T follicular helper cell (primary cell): Measurements from ENCODE around the gene RPAP3.

ENCODE experiments used
- DNase-seq: peaks from one replicate; pipeline ENCODE4 v3.0.0-alpha.2; 2020; ENCODE audit warnings: low read depth

The RPAP3 gene

GRCh38 chr12:47718531-47718930 is 12.7 kb upstream of the RPAP3 start:
- no peak for DNase-seq

GRCh38 chr12:47717443-47718193 is 11.8 kb upstream of the RPAP3 start:
- DNase-seq = peak; percentile 24

DNA sequence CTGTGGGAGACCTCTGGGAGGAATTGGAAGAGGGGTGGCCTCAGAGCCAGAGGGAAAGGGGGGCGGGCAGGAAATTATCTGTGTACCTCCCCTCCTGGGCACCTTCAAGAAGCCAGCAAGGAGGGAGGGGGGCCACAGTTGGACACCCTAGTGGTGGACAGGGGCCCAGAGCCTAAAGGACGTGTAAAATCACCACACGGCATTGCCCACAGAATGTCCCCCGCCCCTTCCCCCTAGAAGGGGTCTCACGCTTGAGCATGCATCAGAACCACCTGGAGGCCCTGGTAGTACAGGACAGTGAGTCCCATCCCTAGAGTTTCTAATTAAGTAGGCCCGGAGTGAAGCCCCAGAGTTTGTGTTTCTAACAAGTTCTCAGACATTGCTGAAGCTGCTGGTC is 11.2 kb upstream of the RPAP3 start:
- DNase-seq = no peak

DNA sequence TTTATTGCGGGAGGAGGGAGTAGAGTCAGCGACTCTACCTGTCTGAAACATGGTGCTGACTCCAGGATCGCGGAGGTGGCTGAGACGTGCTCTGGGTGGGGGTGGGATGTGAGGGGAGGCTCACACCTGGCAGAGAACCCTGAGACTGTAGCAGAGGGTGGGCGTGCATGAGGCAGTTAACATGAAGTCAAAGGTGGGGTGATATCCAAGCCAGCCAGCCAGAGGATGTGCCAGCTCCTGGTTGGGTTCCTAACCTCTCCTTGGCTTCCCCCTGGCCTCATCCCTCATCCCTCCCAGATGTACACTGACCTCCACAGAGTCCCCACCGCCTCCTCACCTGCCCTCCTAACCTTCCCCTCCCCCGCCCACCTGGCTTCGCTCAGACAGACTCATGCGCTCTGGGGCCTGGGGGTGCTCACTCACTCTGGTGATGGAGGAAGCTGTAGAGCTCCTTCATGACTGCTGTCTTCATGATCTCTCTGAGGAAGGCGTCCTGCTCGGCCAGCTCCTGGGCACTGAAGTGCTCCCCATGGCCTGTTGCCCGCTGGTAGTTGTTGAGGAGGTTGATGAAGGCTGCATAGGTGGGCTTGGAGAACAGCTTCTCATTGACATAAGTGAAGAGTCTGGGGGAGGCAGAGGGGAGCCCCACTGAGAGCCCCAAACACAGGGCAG is 10.2 kb upstream of the RPAP3 start:
- no peak for DNase-seq

- peak; percentile 64 for DNase-seq
Observed at GRCh38 chr12:47715393-47715876, 9.6 kb upstream of the RPAP3 start.

DNA sequence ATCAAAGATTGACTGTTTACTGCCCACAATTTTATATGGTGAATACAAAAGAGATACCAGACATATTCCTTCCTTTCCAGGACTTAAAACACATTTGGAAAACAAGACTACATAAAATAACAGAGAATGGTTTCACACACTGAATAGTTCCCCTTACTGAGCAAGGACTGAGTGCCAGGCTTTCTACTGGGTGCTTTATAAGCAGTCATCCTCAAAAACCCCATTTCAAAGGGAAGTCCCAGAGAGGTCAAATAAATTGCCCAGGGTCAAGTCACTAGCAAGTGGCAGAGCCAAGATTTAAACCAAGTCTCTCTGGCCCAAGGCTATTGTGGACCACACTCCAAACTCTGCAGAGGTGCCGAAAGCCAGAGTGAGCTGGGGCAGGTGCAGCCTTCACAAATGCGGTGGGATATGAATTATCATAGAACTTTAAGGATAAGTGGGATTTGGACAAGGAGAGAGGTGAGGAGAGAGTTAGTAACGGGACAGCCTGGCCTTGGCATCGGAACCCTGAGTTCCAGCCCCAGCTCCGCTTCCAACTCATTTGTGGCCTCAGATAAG is 9.1 kb upstream of the RPAP3 start:
- DNase-seq = no peak

DNA sequence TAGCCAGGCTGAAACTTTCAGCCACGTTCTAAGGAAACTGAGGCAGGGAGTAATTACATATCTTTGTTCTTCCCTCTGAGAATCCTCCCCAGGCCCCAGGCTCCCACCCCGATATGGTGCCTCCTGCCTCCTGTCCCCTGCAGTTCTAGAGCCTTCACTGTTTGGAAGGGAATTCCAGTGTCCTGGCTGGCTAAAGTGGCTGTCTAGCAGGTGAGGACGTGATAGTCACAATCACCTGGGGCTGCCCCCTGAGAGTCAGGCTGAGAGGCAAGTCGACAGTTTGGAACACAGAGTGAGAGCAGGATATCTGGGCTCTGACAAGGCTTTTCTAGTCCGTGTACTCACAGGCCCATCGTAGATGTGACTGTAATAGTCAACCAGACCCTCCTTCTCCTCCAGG is 6.3 kb upstream of the RPAP3 start:
- no peak for DNase-seq

- DNase-seq = no peak
Observed at GRCh38 chr12:47711448-47711847, 5.6 kb upstream of the RPAP3 start.

DNA sequence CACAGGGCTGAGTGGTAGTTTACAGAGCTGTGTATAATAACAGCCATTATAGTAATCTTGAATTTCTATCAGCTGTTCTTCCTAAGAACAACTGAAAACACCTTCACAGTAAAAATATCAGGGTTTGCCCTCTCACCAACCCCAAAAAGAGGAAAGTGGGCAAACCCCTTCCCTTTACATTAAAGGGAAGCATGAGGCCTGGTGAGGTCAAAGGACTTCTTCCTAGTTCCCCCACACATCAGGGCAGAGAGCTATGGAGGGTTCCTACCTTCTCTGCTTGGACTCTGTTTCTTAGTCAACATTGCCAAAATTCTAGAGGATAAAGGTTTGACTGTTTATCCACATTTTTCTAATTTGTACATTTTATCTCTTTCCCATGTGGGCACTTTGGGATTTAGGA is 4.4 kb upstream of the RPAP3 start:
- no peak for DNase-seq

DNA sequence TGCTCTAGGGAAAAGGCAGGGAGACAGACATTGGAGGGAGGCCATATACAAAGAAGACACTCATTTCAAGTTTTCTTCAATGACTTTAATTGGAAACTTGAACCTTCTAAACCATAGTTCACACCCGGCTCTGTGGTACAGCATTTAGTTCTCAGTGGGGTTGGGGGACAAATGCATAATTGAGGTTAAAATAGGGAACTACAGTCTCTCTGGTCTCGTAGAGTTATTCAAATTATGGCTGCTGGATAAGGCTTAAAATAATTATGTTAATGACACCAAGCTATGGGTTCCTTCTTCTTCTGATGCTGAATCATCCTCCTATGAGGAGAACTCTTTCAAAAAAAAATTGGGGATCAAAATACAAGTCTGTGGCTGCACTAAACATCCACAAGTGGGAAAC is 3.8 kb upstream of the RPAP3 start:
- no peak for DNase-seq

DNA sequence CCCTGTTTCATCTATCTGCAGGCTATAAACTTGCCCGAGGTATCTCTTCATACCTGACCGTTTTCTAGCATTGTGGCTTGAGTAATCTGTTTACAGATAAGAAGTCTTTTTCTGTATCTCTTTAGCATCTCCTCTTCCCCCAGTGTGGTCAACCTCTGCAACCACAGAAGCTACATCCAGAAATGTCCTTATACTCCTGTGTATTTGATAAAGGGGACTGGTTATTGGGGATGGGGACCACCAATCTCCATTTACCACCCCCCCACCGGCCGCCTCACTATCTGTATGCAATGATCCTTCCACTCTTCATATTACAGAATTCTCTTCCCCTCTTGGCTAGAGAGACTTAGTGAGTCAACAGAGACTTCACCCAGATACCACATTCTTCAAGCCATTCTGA is 3.4 kb upstream of the RPAP3 start:
- DNase-seq = no peak

- no peak for DNase-seq
Observed at GRCh38 chr12:47707905-47708543, 2.2 kb upstream of the RPAP3 start.

DNA sequence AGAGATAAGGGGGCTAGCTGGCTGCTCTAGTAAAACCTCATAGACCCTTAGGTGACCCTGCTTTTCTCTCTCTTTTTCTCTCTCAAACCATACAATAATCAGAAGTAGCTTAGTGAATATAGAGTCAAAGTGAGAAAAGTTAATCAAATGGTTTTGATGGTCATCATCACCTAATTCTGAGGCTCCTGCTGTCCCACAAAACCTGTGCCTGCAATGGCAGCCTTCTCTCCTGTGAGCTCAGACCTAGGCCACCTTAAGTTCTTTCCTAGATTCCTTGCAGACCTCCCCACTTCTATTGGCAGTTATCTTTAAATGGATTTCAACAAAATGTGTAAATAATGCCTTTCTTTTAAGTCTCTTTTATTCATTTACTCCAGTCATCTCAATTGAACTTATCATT is 1.5 kb upstream of the RPAP3 start:
- DNase-seq = no peak

GRCh38 chr12:47705229-47705565 is 633 bp downstream of the RPAP3 start:
- no peak for DNase-seq

- no peak for DNase-seq
Observed at GRCh38 chr12:47704719-47705118, 1.1 kb downstream of the RPAP3 start.

GRCh38 chr12:47700263-47700662 is 5.6 kb downstream of the RPAP3 start:
- no peak for DNase-seq

- no peak for DNase-seq
Observed at GRCh38 chr12:47698631-47699030, 7.2 kb downstream of the RPAP3 start.

DNA sequence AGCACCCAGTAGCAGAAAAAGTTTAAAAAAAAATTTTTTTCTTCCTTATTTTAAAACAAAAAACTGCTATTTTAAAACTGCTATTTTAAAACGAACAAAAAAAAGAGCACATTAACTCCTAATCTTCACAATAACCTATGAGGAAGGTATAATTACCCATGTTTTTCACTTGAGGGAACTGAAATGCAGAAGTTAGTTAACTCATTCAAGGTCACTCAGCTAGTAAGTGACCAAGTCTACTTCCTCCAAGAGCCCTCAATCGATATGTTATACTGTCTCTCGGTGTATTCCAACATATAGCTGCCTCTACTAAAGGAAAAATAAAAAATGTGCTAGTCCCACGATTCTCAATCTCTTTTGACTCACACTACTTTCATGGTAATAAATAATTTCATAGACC is 7.8 kb downstream of the RPAP3 start:
- DNase-seq = no peak

DNA sequence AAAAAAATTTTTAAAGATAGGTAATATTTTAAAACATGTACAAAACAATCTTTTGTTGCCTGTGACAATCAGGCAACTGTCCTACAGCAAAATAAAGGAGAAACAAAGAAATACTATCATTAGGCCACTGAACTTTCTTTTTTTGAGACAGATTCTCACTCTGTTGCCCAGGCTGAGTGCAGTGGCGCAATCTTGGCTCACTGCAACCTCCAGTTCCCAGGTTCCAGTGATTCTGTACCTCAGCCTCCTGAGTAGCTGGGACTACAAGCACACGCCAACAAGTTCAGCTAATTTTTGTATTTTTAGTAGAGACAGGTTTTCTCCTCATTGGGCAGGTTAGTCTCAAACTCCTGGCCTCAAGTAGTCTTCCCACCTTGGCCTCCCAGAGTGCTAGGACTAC is 16.6 kb downstream of the RPAP3 start:
- no peak for DNase-seq

DNA sequence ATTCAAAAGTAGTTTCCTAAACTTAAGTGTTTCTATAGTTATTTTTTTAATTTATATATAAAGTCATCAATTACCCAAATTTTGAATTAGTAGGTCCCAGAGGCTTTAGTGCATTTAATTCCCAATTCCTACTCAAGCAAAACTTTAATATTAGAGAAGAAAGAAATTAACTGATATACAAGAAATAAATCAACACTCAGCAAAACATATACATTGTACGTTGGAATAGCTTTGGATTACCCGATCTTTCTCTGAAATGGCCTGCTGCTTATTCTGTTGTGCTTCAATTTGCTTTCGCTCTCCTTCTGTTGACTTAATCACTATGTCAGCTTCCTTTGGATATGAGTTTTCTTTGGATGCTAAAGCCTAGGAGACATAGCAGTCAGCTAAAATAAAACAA is 18.2 kb downstream of the RPAP3 start:
- no peak for DNase-seq

- DNase-seq = no peak
Observed at GRCh38 chr12:47686645-47687240, 19.1 kb downstream of the RPAP3 start.

DNA sequence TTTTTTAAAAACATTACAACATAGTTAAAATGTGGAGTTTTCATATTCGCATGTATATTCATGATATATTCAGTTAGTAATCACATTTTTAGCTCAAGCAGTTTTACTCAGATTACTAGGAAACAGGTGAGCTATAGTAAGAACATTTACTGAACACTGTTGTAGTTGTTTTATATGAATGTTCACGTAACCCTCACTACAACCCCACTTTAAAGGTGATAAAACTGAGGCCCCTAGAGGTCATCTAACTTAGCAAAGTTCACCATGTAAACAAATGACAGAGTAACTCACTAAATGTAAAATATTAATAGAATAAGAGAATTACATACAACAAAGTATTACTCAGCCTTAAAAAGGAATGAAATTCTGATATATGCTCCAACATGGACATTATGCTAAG is 26.0 kb downstream of the RPAP3 start:
- no peak for DNase-seq

- no peak for DNase-seq
Observed at GRCh38 chr12:47672068-47672467, 33.8 kb downstream of the RPAP3 start.
